HepG2 (cell line): ENCODE measurements around the gene AP3D1. TPM values are rescaled to one million over a fixed set of nuclear protein-coding genes. Genes with fewer than 3 reads are reported as not detected.

Source experiments
- FOXA1 ChIP-seq, 2 experiments: fragments of 450-650 bp in 1 of 2; sonication (generic) in 1 of 2; formaldehyde crosslinking in 1 of 2; IDR thresholded peaks; 2 replicates each; pipeline versions ENCODE4 v1.4.0 to v1.6.1; 2016 to 2020; ENCODE audit warnings: missing genetic modification reagents in 1 of 2
- MAFK ChIP-seq, 2 experiments: IDR thresholded peaks in 1 of 2; conservative IDR thresholded peaks in 1 of 2; 2 replicates each; pipeline ENCODE4 v1.6.1; 2011; ENCODE audit warnings: improper control_type of control experiment in 2 of 2, low read length in 2 of 2
- NR2F6 ChIP-seq, 2 experiments: IDR thresholded peaks; 2 replicates each; pipeline ENCODE4 v1.6.1; 2016; ENCODE audit warnings: antibody characterized with exemption in 1 of 2, mild to moderate bottlenecking in 1 of 2
- POGK ChIP-seq: sonication (generic); formaldehyde crosslinking; conservative IDR thresholded peaks from 2 replicates; pipeline ENCODE4 v1.8.0; 2022; ENCODE audit warnings: mild to moderate bottlenecking, moderate library complexity, missing genetic modification reagents
- PREB ChIP-seq: sonication (generic); formaldehyde crosslinking; IDR thresholded peaks from 2 replicates; pipeline ENCODE4 v1.4.0; 2020; ENCODE audit warnings: missing genetic modification reagents
- PRMT3 ChIP-seq: sonication (generic); formaldehyde crosslinking; IDR thresholded peaks from 2 replicates; pipeline ENCODE4 v1.8.1; 2022; ENCODE audit warnings: low read depth, mild to moderate bottlenecking, moderate library complexity, missing genetic modification reagents, borderline replicate concordance
- RAD21 ChIP-seq: fragments of 450-650 bp; formaldehyde crosslinking; IDR thresholded peaks from 2 replicates; pipeline ENCODE4 v1.5.0; 2020; ENCODE audit warnings: mild to moderate bottlenecking
- RAD51 ChIP-seq: fragments of 450-650 bp; IDR thresholded peaks from 2 replicates; pipeline ENCODE4 v1.6.1; 2016; ENCODE audit warnings: borderline replicate concordance
- SRSF4 ChIP-seq: fragments of 200-400 bp; formaldehyde crosslinking; IDR thresholded peaks from one replicate; pipeline ENCODE4 v1.6.1; 2018; ENCODE audit warnings: mild to moderate bottlenecking, low read depth, low read length, moderate library complexity; ENCODE audit not compliant: poor library complexity, severe bottlenecking
- YEATS2 ChIP-seq: sonication (generic); formaldehyde crosslinking; IDR thresholded peaks from 2 replicates; pipeline ENCODE4 v1.4.0; 2020; ENCODE audit warnings: missing genetic modification reagents, borderline replicate concordance
- ZFX ChIP-seq: sonication (generic); formaldehyde crosslinking; IDR thresholded peaks from 2 replicates; pipeline ENCODE4 v1.4.0; 2020; ENCODE audit warnings: mild to moderate bottlenecking, low read depth, missing genetic modification reagents, moderate library complexity
- ZNF18 ChIP-seq: sonication (generic); formaldehyde crosslinking; IDR thresholded peaks from 2 replicates; pipeline ENCODE4 v1.8.0; 2022; ENCODE audit warnings: mild to moderate bottlenecking, missing genetic modification reagents; ENCODE audit not compliant: insufficient replicate concordance
- ZNF33A ChIP-seq: sonication (generic); formaldehyde crosslinking; IDR thresholded peaks from 2 replicates; pipeline ENCODE4 v1.5.1; 2020; ENCODE audit warnings: missing genetic modification reagents, mild to moderate bottlenecking, moderate library complexity, borderline replicate concordance
- ZNF34 ChIP-seq: sonication (generic); formaldehyde crosslinking; IDR thresholded peaks from 2 replicates; pipeline ENCODE4 v1.4.0; 2020; ENCODE audit warnings: mild to moderate bottlenecking, missing genetic modification reagents, borderline replicate concordance
- ZNF432 ChIP-seq: sonication (generic); formaldehyde crosslinking; IDR thresholded peaks from 2 replicates; pipeline ENCODE4 v1.5.0; 2020; ENCODE audit warnings: missing genetic modification reagents, mild to moderate bottlenecking, borderline replicate concordance
- ZNF468 ChIP-seq: sonication (generic); formaldehyde crosslinking; IDR thresholded peaks from 2 replicates; pipeline ENCODE4 v1.8.0; 2022; ENCODE audit warnings: mild to moderate bottlenecking, moderate library complexity, missing genetic modification reagents
- ZNF569 ChIP-seq: sonication (generic); formaldehyde crosslinking; IDR thresholded peaks from 2 replicates; pipeline ENCODE4 v1.5.0; 2020; ENCODE audit warnings: mild to moderate bottlenecking, missing genetic modification reagents, moderate library complexity, borderline replicate concordance
- ZNF782 ChIP-seq: sonication (generic); formaldehyde crosslinking; IDR thresholded peaks from 2 replicates; pipeline ENCODE4 v1.4.0; 2020; ENCODE audit warnings: missing genetic modification reagents, mild to moderate bottlenecking, borderline replicate concordance
- ZNF784 ChIP-seq: sonication (generic); formaldehyde crosslinking; IDR thresholded peaks from 2 replicates; pipeline ENCODE4 v1.5.1; 2020; ENCODE audit warnings: missing genetic modification reagents, mild to moderate bottlenecking, borderline replicate concordance
- polyA plus RNA-seq, 8 experiments: library from polyadenylated mRNA; depleted of rRNA in 3 of 8; stranded (reverse) in 7 of 8; unstranded in 1 of 8; fragments of >200 nt; fragmentation: Illumina TruSeq in 4 of 8; extraction: Trizol in 4 of 8; gene quantifications; 2 replicates each; pipeline versions ENCODE4 v1.2.1 to v1.2.3, GENCODE V29; 2011 to 2016; ENCODE audit warnings: low read depth in 4 of 8, missing spikeins in 1 of 8, mixed read lengths in 1 of 8; ENCODE audit not compliant: insufficient read depth in 1 of 8
- total RNA-seq, 5 experiments: library from RNA; depleted of rRNA; stranded (reverse); fragments of >200 nt; fragmentation: Illumina TruSeq; extraction: Trizol; gene quantifications; 2 replicates each; pipeline ENCODE4 v1.2.3, GENCODE V29; 2016; ENCODE audit warnings: low read depth in 1 of 5

AP3D1 gene
- total and polyA plus RNA-seq, 2 of the 13 experiments (the other 11 are each of a cell fraction or from before 2014, with no cell fraction given), result 68.0 to 82.6 TPM

GRCh38 chr19:2061495-2062388 lies 89.6 kb downstream of the AP3D1 start (continued):
- TF ChIP-seq PREB (CRISPR knock-in tag), result no peak
- TF ChIP-seq ZNF18 (CRISPR knock-in tag), result no peak
- TF ChIP-seq ZFX (CRISPR knock-in tag), result peak; percentile 93
- no peak; the same call in 1 of the 2 replicates for TF ChIP-seq ZNF569 (CRISPR knock-in tag)
- TF ChIP-seq NR2F6 (IDR thresholded peaks at IDR 0.05), result peak; percentile 37; the same call in 1 of the 2 replicates
- peak; percentile 47; the same call in 1 of the 2 replicates for TF ChIP-seq NR2F6 (CRISPR knock-in tag; IDR thresholded peaks at IDR 0.05)
- TF ChIP-seq ZNF782 (CRISPR knock-in tag), result no peak; the same call in 1 of the 2 replicates
- no peak for TF ChIP-seq ZNF33A (CRISPR knock-in tag)
- no peak for TF ChIP-seq ZNF468
- no peak; the same call in 1 of the 2 replicates for TF ChIP-seq ZNF784
- no peak for TF ChIP-seq SRSF4
- TF ChIP-seq RAD21 (CRISPR knock-in tag), result peak; percentile 40
- TF ChIP-seq MAFK (conservative IDR thresholded peaks at IDR 0.05 in 1 of 2, IDR thresholded peaks at IDR 0.05 in 1 of 2; ENCODE audit: low read length in 2 of 2), result no peak
- TF ChIP-seq ZNF34 (CRISPR knock-in tag), result no peak
- TF ChIP-seq YEATS2 (CRISPR knock-in tag), result peak; percentile 32; the same call in 1 of the 2 replicates
- TF ChIP-seq ZNF432, result no peak
- no peak for TF ChIP-seq RAD51
- no peak for TF ChIP-seq PRMT3 (CRISPR knock-in tag)
- no peak; the same call in none of the 2 replicates for TF ChIP-seq POGK (CRISPR knock-in tag)
- no peak for TF ChIP-seq FOXA1 (IDR thresholded peaks at IDR 0.05)
- no peak for TF ChIP-seq FOXA1 (CRISPR knock-in tag; IDR thresholded peaks at IDR 0.05)
